Erythroblast (primary cell): ENCODE data around the gene MYO16.

Experiments used
- GATA1 ChIP-seq: IDR thresholded peaks from 2 replicates; pipeline ENCODE4 v1.6.1; 2011; ENCODE audit warnings: low read depth, mild to moderate bottlenecking, control low read depth, low read length, moderate library complexity
- POLR2A ChIP-seq: IDR thresholded peaks from 2 replicates; pipeline ENCODE4 v1.6.1; 2011; ENCODE audit warnings: mild to moderate bottlenecking, low read length

GRCh38 chr13:109148243-109148642 is 518.8 kb downstream of the MYO16 start:
- TF ChIP-seq POLR2A (no peak), GATA1 (no peak)
